ENCODE results near the gene OR14K1. TPM values are rescaled to one million over a fixed set of nuclear protein-coding genes. Genes with fewer than 3 reads are reported as not detected.

Gene OR14K1
- polyA plus RNA-seq, 3 donors: not detected

GRCh38 chr1:247746391-247746935, 8.0 kb downstream of the OR14K1 start:
- no peaks in the 10 kb centered on the region for H3K36me3 ChIP-seq (replicated peaks in 1 of 2; ENCODE audit: control insufficient read depth in 1 of 2, insufficient read depth in 2 of 2, low read length in 2 of 2)
- no peak overlapping the region for H3K27ac ChIP-seq (ENCODE audit: low read depth in 1 of 2, low read length in 2 of 2)
- no peak overlapping the region for H3K9ac ChIP-seq (ENCODE audit: insufficient read depth, low read length, poor library complexity, severe bottlenecking)
- H3K4me2 ChIP-seq (replicated peaks; ENCODE audit: extremely low read depth, low read length, poor library complexity, severe bottlenecking): no peak overlapping the region
- H4K20me1 ChIP-seq (ENCODE audit: insufficient read depth, low read length): no peaks in the 10 kb centered on the region
- intact Hi-C loops (cut with micrococcal nuclease): no loop called here
- Mint-ChIP-seq H3K9me3 (peaks cover 0 to 20% (median 7%) of the 10 kb centered on the region in 7 donors), H3K4me1 (no peaks in the 10 kb centered on the region), H3K36me3 (no peaks in the 10 kb centered on the region), H3K27me3 (ENCODE audit: low read depth in 3 of 3) (no peaks in the 10 kb centered on the region), H3K4me3 (no peak overlapping the region), H3K27ac (no peak overlapping the region)
- peaks cover 14 to 15% of the 10 kb centered on the region in 2 donors for H3K9me3 ChIP-seq (replicated peaks in 1 of 2; ENCODE audit: control insufficient read depth in 1 of 2, insufficient read depth in 1 of 2, low read length in 2 of 2)
- no peak overlapping the region for H3K4me3 ChIP-seq (replicated peaks in 1 of 3; ENCODE audit: low read depth in 2 of 3, low read length in 3 of 3)
- H3K27me3 ChIP-seq (ENCODE audit: control insufficient read depth in 2 of 2, insufficient read depth in 2 of 2, low read length in 2 of 2): no peaks in the 10 kb centered on the region
- H3K79me2 ChIP-seq (ENCODE audit: insufficient read depth, low read length): no peaks in the 10 kb centered on the region
- DNase-seq: no peak
- TF ChIP-seq CTCF (IDR thresholded peaks at IDR 0.05): no peak
- 100% methylated on average over 1 of the region's 3 CpGs for WGBS (ENCODE audit: insufficient coverage)
- H2AFZ ChIP-seq (ENCODE audit: insufficient read depth, low read depth, low read length, poor library complexity, severe bottlenecking): no peak overlapping the region
- no peaks in the 10 kb centered on the region for H3K4me1 ChIP-seq (ENCODE audit: control insufficient read depth in 1 of 2, insufficient read depth in 2 of 2, low read length in 2 of 2)

GRCh38 chr1:247747616-247748015, 9.2 kb downstream of the OR14K1 start:
- no peaks in the 10 kb centered on the region for H3K36me3 Mint-ChIP-seq
- H3K79me2 ChIP-seq (ENCODE audit: insufficient read depth, low read length): no peaks in the 10 kb centered on the region
- no peak overlapping the region for H3K27ac Mint-ChIP-seq
- no peaks in the 10 kb centered on the region for H3K4me1 Mint-ChIP-seq
- H3K4me3 Mint-ChIP-seq: no peak overlapping the region
- peaks cover 14 to 15% of the 10 kb centered on the region in 2 donors for H3K9me3 ChIP-seq (replicated peaks in 1 of 2; ENCODE audit: control insufficient read depth in 1 of 2, insufficient read depth in 1 of 2, low read length in 2 of 2)
- no peak overlapping the region for H3K4me3 ChIP-seq (replicated peaks in 1 of 3; ENCODE audit: low read depth in 2 of 3, low read length in 3 of 3)
- whole genome bisulfite sequencing (ENCODE audit: insufficient coverage): 100% methylated on average over 4 of the region's 7 CpGs
- H3K4me1 ChIP-seq (ENCODE audit: control insufficient read depth in 1 of 2, insufficient read depth in 2 of 2, low read length in 2 of 2): no peaks in the 10 kb centered on the region
- H3K36me3 ChIP-seq (replicated peaks in 1 of 2; ENCODE audit: control insufficient read depth in 1 of 2, insufficient read depth in 2 of 2, low read length in 2 of 2): no peaks in the 10 kb centered on the region
- DNase-seq: no peak
- H3K9me3 Mint-ChIP-seq: peaks cover 0 to 20% (median 8%) of the 10 kb centered on the region in 7 donors
- H3K27me3 ChIP-seq (ENCODE audit: control insufficient read depth in 2 of 2, insufficient read depth in 2 of 2, low read length in 2 of 2): no peaks in the 10 kb centered on the region
- no peak for TF ChIP-seq CTCF (IDR thresholded peaks at IDR 0.05)
- H2AFZ ChIP-seq (ENCODE audit: insufficient read depth, low read depth, low read length, poor library complexity, severe bottlenecking): no peak overlapping the region
- no peaks in the 10 kb centered on the region for H3K27me3 Mint-ChIP-seq (ENCODE audit: low read depth in 3 of 3)
- no peak overlapping the region for H3K4me2 ChIP-seq (replicated peaks; ENCODE audit: extremely low read depth, low read length, poor library complexity, severe bottlenecking)
- H3K9ac ChIP-seq (ENCODE audit: insufficient read depth, low read length, poor library complexity, severe bottlenecking): no peak overlapping the region
- no peaks in the 10 kb centered on the region for H4K20me1 ChIP-seq (ENCODE audit: insufficient read depth, low read length)
- H3K27ac ChIP-seq (ENCODE audit: low read depth in 1 of 2, low read length in 2 of 2): no peak overlapping the region
- intact Hi-C loops (cut with micrococcal nuclease): no loop called here

Data from CD14-positive monocyte (primary cell).